Measurements from ENCODE around the gene CCDC51.
"Not testable (repeated sequence)": the region's sequence is repeated elsewhere in the genome, so short reads cannot be mapped to it uniquely, and the experiment has no call there.

Gene CCDC51

DNA sequence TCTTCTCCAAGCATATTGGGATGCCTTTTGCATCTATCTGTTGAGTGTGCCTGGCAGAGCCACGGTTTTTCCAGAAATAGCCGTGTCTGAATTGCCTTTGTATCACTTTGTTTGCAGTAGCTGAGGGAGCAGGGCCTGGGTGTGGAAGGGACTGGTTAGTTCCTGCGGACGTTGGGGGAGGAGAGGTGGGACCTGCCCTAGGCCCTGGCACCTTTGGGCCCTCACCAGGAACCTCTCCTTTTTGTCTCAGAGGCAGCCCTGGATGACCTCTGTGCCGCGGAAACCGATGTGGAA lies 25.3 kb upstream of the CCDC51 start:
- no peaks in the 10 kb centered on the region for H4K20me1 ChIP-seq (ENCODE audit: low read depth, low read length)
- H3K27ac ChIP-seq (ENCODE audit: low read depth, low read length), result peak overlapping the region; percentile 77; the same call in 1 of the 2 replicates
- H2AFZ ChIP-seq (ENCODE audit: low read depth, low read length, severe bottlenecking), result no peak overlapping the region
- no peak for TF ChIP-seq EZH2phosphoT487 (conservative IDR thresholded peaks at IDR 0.05; ENCODE audit: low read length)
- no peak for TF ChIP-seq CTCF (IDR thresholded peaks at IDR 0.05; ENCODE audit: insufficient read depth, low read length, poor library complexity, severe bottlenecking)
- H3F3A ChIP-seq (ENCODE audit: insufficient read depth), result peaks cover 9% of the 10 kb centered on the region; the same call in 1 of the 2 replicates
- no peaks in the 10 kb centered on the region for H3K27me3 ChIP-seq (ENCODE audit: low read length)
- no peaks in the 10 kb centered on the region for H3K9me3 ChIP-seq (ENCODE audit: insufficient read depth, low read length)
- H3K9ac ChIP-seq (ENCODE audit: low read length), result no peak overlapping the region
- H3K9me2 ChIP-seq (replicated peaks; ENCODE audit: insufficient read depth, low read length), result no peaks in the 10 kb centered on the region
- H3K4me2 ChIP-seq (ENCODE audit: low read depth, low read length, poor library complexity, severe bottlenecking), result no peak overlapping the region
- H3K36me3 ChIP-seq (ENCODE audit: low read length), result no peaks in the 10 kb centered on the region
- H3K4me3 ChIP-seq (ENCODE audit: insufficient read depth, low read length, poor library complexity, severe bottlenecking), result no peak overlapping the region
- peaks cover 19% of the 10 kb centered on the region; the same call in 1 of the 2 replicates for H3K79me2 ChIP-seq (ENCODE audit: insufficient read depth, low read length)

DNA sequence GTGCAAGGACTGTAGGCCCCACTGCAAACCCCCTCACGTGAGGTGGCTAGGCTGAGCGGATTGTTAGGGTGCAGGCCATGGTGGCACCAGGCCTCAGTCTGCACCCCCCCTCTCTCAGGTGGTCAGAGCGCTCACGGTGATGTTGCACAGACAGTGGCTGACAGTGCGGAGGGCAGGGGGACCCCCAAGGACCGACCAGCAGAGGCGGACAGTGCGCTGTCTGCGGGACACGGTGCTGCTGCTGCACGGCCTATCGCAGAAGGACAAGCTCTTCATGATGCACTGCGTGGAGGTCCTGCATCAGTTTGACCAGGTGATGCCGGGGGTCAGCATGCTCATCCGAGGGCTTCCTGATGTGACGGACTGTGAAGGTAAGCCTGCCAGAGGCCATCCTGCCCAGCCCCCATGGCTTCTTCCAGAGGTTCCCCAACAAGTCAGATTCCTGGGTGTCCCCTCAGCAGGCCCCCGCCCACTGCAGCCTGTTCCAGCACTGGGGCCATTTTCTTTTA lies 24.8 kb upstream of the CCDC51 start:
- H3K9me2 ChIP-seq (replicated peaks; ENCODE audit: insufficient read depth, low read length), result no peaks in the 10 kb centered on the region
- H3K36me3 ChIP-seq (ENCODE audit: low read length), result no peaks in the 10 kb centered on the region
- peaks cover 19% of the 10 kb centered on the region; the same call in 1 of the 2 replicates for H3K79me2 ChIP-seq (ENCODE audit: insufficient read depth, low read length)
- no peak overlapping the region for H3K9ac ChIP-seq (ENCODE audit: low read length)
- H3K27me3 ChIP-seq (ENCODE audit: low read length), result no peaks in the 10 kb centered on the region
- no peak overlapping the region for H3K27ac ChIP-seq (ENCODE audit: low read depth, low read length)
- H3F3A ChIP-seq (ENCODE audit: insufficient read depth), result peaks cover 6% of the 10 kb centered on the region; the same call in 1 of the 2 replicates
- TF ChIP-seq EZH2phosphoT487 (conservative IDR thresholded peaks at IDR 0.05; ENCODE audit: low read length) (no peak), CTCF (IDR thresholded peaks at IDR 0.05; ENCODE audit: insufficient read depth, low read length, poor library complexity, severe bottlenecking) (no peak)
- H3K4me2 ChIP-seq (ENCODE audit: low read depth, low read length, poor library complexity, severe bottlenecking), result no peak overlapping the region
- H3K4me3 ChIP-seq (ENCODE audit: insufficient read depth, low read length, poor library complexity, severe bottlenecking), result no peak overlapping the region
- H2AFZ ChIP-seq (ENCODE audit: low read depth, low read length, severe bottlenecking), result no peak overlapping the region
- no peaks in the 10 kb centered on the region for H3K9me3 ChIP-seq (ENCODE audit: insufficient read depth, low read length)
- H4K20me1 ChIP-seq (ENCODE audit: low read depth, low read length), result no peaks in the 10 kb centered on the region

DNA sequence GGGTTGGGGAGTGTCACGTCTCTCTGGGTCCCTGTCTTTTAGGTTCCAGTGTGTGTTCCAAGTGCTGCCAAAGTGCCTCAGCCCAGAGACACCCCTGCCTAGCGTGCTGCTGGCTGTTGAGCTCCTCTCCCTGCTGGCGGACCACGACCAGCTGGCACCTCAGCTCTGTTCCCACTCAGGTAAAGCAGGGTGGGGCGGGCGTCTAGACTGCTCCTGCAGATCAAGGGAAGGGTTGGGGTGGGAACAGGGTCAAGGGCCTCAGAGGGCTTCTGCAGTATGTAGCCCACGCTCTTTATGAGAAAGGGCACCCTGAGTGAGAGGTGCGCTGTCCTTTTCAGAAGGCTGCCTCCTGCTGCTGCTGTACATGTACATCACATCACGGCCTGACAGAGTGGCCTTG lies 23.8 kb upstream of the CCDC51 start:
- Histone ChIP-seq H3K79me2 (ENCODE audit: insufficient read depth, low read length) (peaks cover 19% of the 10 kb centered on the region; the same call in 1 of the 2 replicates), H3K9ac (ENCODE audit: low read length) (no peak overlapping the region), H3K9me3 (ENCODE audit: insufficient read depth, low read length) (no peaks in the 10 kb centered on the region), H3K9me2 (replicated peaks; ENCODE audit: insufficient read depth, low read length) (no peaks in the 10 kb centered on the region), H3K4me3 (ENCODE audit: insufficient read depth, low read length, poor library complexity, severe bottlenecking) (no peak overlapping the region), H3K27me3 (ENCODE audit: low read length) (no peaks in the 10 kb centered on the region), H3K27ac (ENCODE audit: low read depth, low read length) (no peak overlapping the region), H4K20me1 (ENCODE audit: low read depth, low read length) (no peaks in the 10 kb centered on the region), H3K4me2 (ENCODE audit: low read depth, low read length, poor library complexity, severe bottlenecking) (no peak overlapping the region), H2AFZ (ENCODE audit: low read depth, low read length, severe bottlenecking) (no peak overlapping the region), H3F3A (ENCODE audit: insufficient read depth) (peaks cover 6% of the 10 kb centered on the region; the same call in 1 of the 2 replicates), H3K36me3 (ENCODE audit: low read length) (no peaks in the 10 kb centered on the region)
- TF ChIP-seq EZH2phosphoT487 (conservative IDR thresholded peaks at IDR 0.05; ENCODE audit: low read length), result no peak
- TF ChIP-seq CTCF (IDR thresholded peaks at IDR 0.05; ENCODE audit: insufficient read depth, low read length, poor library complexity, severe bottlenecking), result no peak

- not testable (repeated sequence) for H3K9ac ChIP-seq (ENCODE audit: low read length); H3K79me2 ChIP-seq (ENCODE audit: insufficient read depth, low read length); H3K36me3 ChIP-seq (ENCODE audit: low read length); H3K4me2 ChIP-seq (ENCODE audit: low read depth, low read length, poor library complexity, severe bottlenecking); H3K27me3 ChIP-seq (ENCODE audit: low read length); H3K9me2 ChIP-seq (replicated peaks; ENCODE audit: insufficient read depth, low read length); H4K20me1 ChIP-seq (ENCODE audit: low read depth, low read length); H3K27ac ChIP-seq (ENCODE audit: low read depth, low read length); H3K9me3 ChIP-seq (ENCODE audit: insufficient read depth, low read length); H3K4me3 ChIP-seq (ENCODE audit: insufficient read depth, low read length, poor library complexity, severe bottlenecking); H3F3A ChIP-seq (ENCODE audit: insufficient read depth); H2AFZ ChIP-seq (ENCODE audit: low read depth, low read length, severe bottlenecking)
Observed at GRCh38 chr3:48461767-48462166, 21.8 kb upstream of the CCDC51 start.

Measured in SU-DHL-6 (cell line).